T-helper 2 cell treated with Interferon-gamma antibody and Interleukin-4, amounts not matched to agents 100 ng/mL and 5 ng/mL, for 36 hours (primary cell): Measurements from ENCODE around the gene SFXN4. TPM values are rescaled to one million over a fixed set of nuclear protein-coding genes. Genes with fewer than 3 reads are reported as not detected.

ENCODE experiments used
- total RNA-seq: library from RNA; stranded (reverse); gene quantifications from 2 replicates; pipeline ENCODE4 v1.2.3, GENCODE V29; 2022

Gene SFXN4
- total RNA-seq, 1 donor from 2014 or later: 29.5 TPM

Other genes starting within 250 kb of the SFXN4 start
- 0.20 and 0.34 TPM in 2 replicates for gene NANOS1, start 136.0 kb downstream of the SFXN4 start, total RNA-seq
- gene EIF3A, start 84.9 kb downstream of the SFXN4 start, total RNA-seq: 176 and 182 TPM in 2 replicates
- gene DENND10, start 61.6 kb downstream of the SFXN4 start, total RNA-seq: 56.1 and 58.3 TPM in 2 replicates
- 132 and 139 TPM in 2 replicates for gene PRDX3, start 13.1 kb upstream of the SFXN4 start, total RNA-seq
- 38.9 and 41.6 TPM in 2 replicates for gene GRK5, start 41.9 kb upstream of the SFXN4 start, total RNA-seq